CD14-positive monocyte (primary cell): Measurements from ENCODE around the gene EPS8L3. TPM values are rescaled to one million over a fixed set of nuclear protein-coding genes. Genes with fewer than 3 reads are reported as not detected.
A peak's percentile ranks its signal among the peaks of the same experiment; 100 is the strongest.

Experiments used
- DNase-seq, 3 donors: peaks; one replicate each; pipeline ENCODE4 v3.0.0-alpha.2; 2011 to 2022
- H2AFZ ChIP-seq: 2 replicates; pipeline ENCODE4 v1.6.0; 2012; ENCODE audit warnings: mild to moderate bottlenecking, low read depth, low read length, inconsistent platforms; ENCODE audit not compliant: insufficient read depth, poor library complexity, severe bottlenecking
- H3K27ac ChIP-seq, 2 donors: 1 replicate in 1 of 2; 2 replicates in 1 of 2; pipeline ENCODE4 v1.5.1; 2012 to 2013; ENCODE audit warnings: low read length in 2 of 2, control low read depth in 1 of 2, inconsistent platforms in 1 of 2, low read depth in 1 of 2, mild to moderate bottlenecking in 1 of 2
- H3K27me3 ChIP-seq, 2 donors: one replicate each; pipeline versions ENCODE4 v1.6.0 to v1.6.1; 2011 to 2013; ENCODE audit warnings: low read length in 2 of 2; ENCODE audit not compliant: control insufficient read depth in 2 of 2, insufficient read depth in 2 of 2
- H3K36me3 ChIP-seq, 2 donors: replicated peaks in 1 of 2; 1 replicate in 1 of 2; 2 replicates in 1 of 2; pipeline versions ENCODE4 v1.5.1 to v1.6.1; 2012 to 2013; ENCODE audit warnings: low read length in 2 of 2, control low read depth in 1 of 2, inconsistent platforms in 1 of 2, mild to moderate bottlenecking in 1 of 2; ENCODE audit not compliant: insufficient read depth in 2 of 2, control insufficient read depth in 1 of 2
- H3K4me1 ChIP-seq, 2 donors: 1 replicate in 1 of 2; 2 replicates in 1 of 2; pipeline versions ENCODE4 v1.5.1 to v1.6.1; 2012 to 2013; ENCODE audit warnings: low read length in 2 of 2, control low read depth in 1 of 2, inconsistent platforms in 1 of 2, mild to moderate bottlenecking in 1 of 2, moderate library complexity in 1 of 2; ENCODE audit not compliant: insufficient read depth in 2 of 2, control insufficient read depth in 1 of 2
- H3K4me2 ChIP-seq: replicated peaks from 2 replicates; pipeline ENCODE3; 2012; ENCODE audit warnings: low read length, moderate library complexity, mild to moderate bottlenecking; ENCODE audit not compliant: poor library complexity, severe bottlenecking; ENCODE audit errors: extremely low read depth
- H3K4me3 ChIP-seq, 3 experiments: fragments of 200-600 bp in 1 of 3; sonication (generic) in 1 of 3; replicated peaks in 1 of 3; 1 replicate in 2 of 3; 2 replicates in 1 of 3; pipeline ENCODE4 v1.5.1; 2011 to 2013; ENCODE audit warnings: low read length in 3 of 3, mild to moderate bottlenecking in 3 of 3, control low read depth in 2 of 3, low read depth in 2 of 3, inconsistent platforms in 1 of 3, moderate library complexity in 1 of 3
- H3K79me2 ChIP-seq: 2 replicates; pipeline ENCODE4 v1.6.0; 2012; ENCODE audit warnings: mild to moderate bottlenecking, control low read depth, inconsistent platforms, low read length, moderate library complexity; ENCODE audit not compliant: insufficient read depth
- H3K9ac ChIP-seq: 2 replicates; pipeline ENCODE4 v1.6.0; 2017; ENCODE audit warnings: low read length, mild to moderate bottlenecking; ENCODE audit not compliant: insufficient read depth, poor library complexity, severe bottlenecking
- H3K9me3 ChIP-seq, 2 donors: replicated peaks in 1 of 2; 1 replicate in 1 of 2; 2 replicates in 1 of 2; pipeline versions ENCODE4 v1.5.1 to v1.6.1; 2012 to 2013; ENCODE audit warnings: low read length in 2 of 2, control low read depth in 1 of 2; ENCODE audit not compliant: control insufficient read depth in 1 of 2, insufficient read depth in 1 of 2
- H4K20me1 ChIP-seq: 2 replicates; pipeline ENCODE4 v1.6.0; 2012; ENCODE audit warnings: mild to moderate bottlenecking, low read length, control low read depth, moderate library complexity; ENCODE audit not compliant: insufficient read depth
- H3K27ac Mint-ChIP-seq, 7 donors: one replicate each; pipeline ENCODE4 v1.8.0; 2020; ENCODE audit warnings: mild to moderate bottlenecking in 7 of 7, mixed read lengths in 7 of 7, moderate library complexity in 6 of 7, inconsistent platforms in 2 of 7
- H3K27me3 Mint-ChIP-seq, 3 donors: one replicate each; pipeline ENCODE4 v1.8.0; 2021 to 2022; ENCODE audit warnings: low read depth in 3 of 3, mild to moderate bottlenecking in 3 of 3, mixed read lengths in 3 of 3, moderate library complexity in 3 of 3, inconsistent platforms in 1 of 3
- H3K36me3 Mint-ChIP-seq, 2 donors: one replicate each; pipeline ENCODE4 v1.8.0; 2020; ENCODE audit warnings: mixed read lengths in 2 of 2, inconsistent platforms in 1 of 2, mild to moderate bottlenecking in 1 of 2
- H3K4me1 Mint-ChIP-seq: one replicate; pipeline ENCODE4 v1.8.0; 2020; ENCODE audit warnings: mild to moderate bottlenecking, mixed read lengths
- H3K4me3 Mint-ChIP-seq, 2 donors: one replicate each; pipeline ENCODE4 v1.8.0; 2020; ENCODE audit warnings: mild to moderate bottlenecking in 2 of 2, mixed read lengths in 2 of 2, moderate library complexity in 1 of 2
- H3K9me3 Mint-ChIP-seq, 7 donors: one replicate each; pipeline ENCODE4 v1.8.0; 2020 to 2022; ENCODE audit warnings: mixed read lengths in 7 of 7, mild to moderate bottlenecking in 6 of 7, moderate library complexity in 6 of 7, inconsistent platforms in 2 of 7
- CTCF ChIP-seq: fragments of 200-600 bp; IDR thresholded peaks from one replicate; pipeline ENCODE4 v1.8.0; 2022; ENCODE audit warnings: antibody characterized with exemption, mild to moderate bottlenecking
- WGBS: methylation state at CpG from one replicate; pipeline ENCODE4 v1.1.5; 2013; ENCODE audit warnings: missing lambda C conversion rate; ENCODE audit not compliant: insufficient coverage; 5-methylcytosine and 5-hydroxymethylcytosine counted together
- intact Hi-C, 2 donors: fragments of 100-400 bp; cut with micrococcal nuclease; formaldehyde crosslinking; loops; one replicate each; pipeline versions ENCODE4 v1.15.0 to v1.15.1; 2023
- polyA plus RNA-seq, 3 donors: library from polyadenylated mRNA; depleted of rRNA in 1 of 3; unstranded in 2 of 3; stranded (reverse) in 1 of 3; fragments of 300-500 nt in 2 of 3; fragments of >200 nt in 1 of 3; fragmentation: Illumina TruSeq in 2 of 3; gene quantifications; 1 replicate in 2 of 3; 2 replicates in 1 of 3; pipeline ENCODE4 v1.2.3, GENCODE V29; 2012 to 2021

EPS8L3 gene
- polyA plus RNA-seq, 3 donors = not detected

GRCh38 chr1:109789551-109790180 lies 25.9 kb upstream of the EPS8L3 start:
- Histone ChIP-seq H3K4me2 (no peak overlapping the region), H3K79me2 (no peaks in the 10 kb centered on the region), H3K9me3 (no peaks in the 10 kb centered on the region), H3K27me3 (no peaks in the 10 kb centered on the region), H4K20me1 (no peaks in the 10 kb centered on the region), H3K27ac (no peak overlapping the region), H3K4me1 (peaks cover 49 to 61% of the 10 kb centered on the region in 2 donors), H2AFZ (no peak overlapping the region), H3K9ac (no peak overlapping the region), H3K36me3 (no peaks in the 10 kb centered on the region), H3K4me3 (no peak overlapping the region)
- no peak for DNase-seq
- no peak overlapping the region for H3K4me3 Mint-ChIP-seq
- intact Hi-C loops = loop anchor here in 1 of 2 donors (5.0 kb wide), 1 partner anchor 38 kb away; no protein-coding TSS in a partner anchor
- WGBS = 80% methylated on average over 4 of the region's 9 CpGs
- H3K9me3 Mint-ChIP-seq = no peaks in the 10 kb centered on the region
- peaks cover 0 to 2% of the 10 kb centered on the region in 2 donors for H3K36me3 Mint-ChIP-seq
- peak overlapping the region in 4 of 7 donors; percentile 13 to 75 (median 72) for H3K27ac Mint-ChIP-seq
- H3K4me1 Mint-ChIP-seq = peaks cover 59% of the 10 kb centered on the region
- peaks cover 4 to 20% (median 14%) of the 10 kb centered on the region in 3 donors for H3K27me3 Mint-ChIP-seq
- TF ChIP-seq CTCF = no peak

GRCh38 chr1:109788695-109789521 lies 25.2 kb upstream of the EPS8L3 start:
- Histone ChIP-seq H3K4me2 (no peak overlapping the region), H3K36me3 (no peaks in the 10 kb centered on the region), H3K4me1 (peaks cover 49 to 58% of the 10 kb centered on the region in 2 donors), H2AFZ (no peak overlapping the region), H3K4me3 (no peak overlapping the region), H3K79me2 (no peaks in the 10 kb centered on the region), H3K27ac (no peak overlapping the region), H3K9me3 (no peaks in the 10 kb centered on the region), H3K27me3 (no peaks in the 10 kb centered on the region), H3K9ac (no peak overlapping the region), H4K20me1 (no peaks in the 10 kb centered on the region)
- peak; percentile 26 to 39 (median 31) for DNase-seq
- intact Hi-C loops = no loop called here
- peak; percentile 71 for TF ChIP-seq CTCF
- Mint-ChIP-seq H3K36me3 (peaks cover 0 to 2% of the 10 kb centered on the region in 2 donors), H3K4me1 (peaks cover 59% of the 10 kb centered on the region), H3K27ac (peak overlapping the region in 2 of 7 donors; percentile 43 to 75), H3K4me3 (no peak overlapping the region), H3K9me3 (no peaks in the 10 kb centered on the region), H3K27me3 (peaks cover 4 to 23% (median 14%) of the 10 kb centered on the region in 3 donors)
- 79% methylated on average over 9 of the region's 9 CpGs for WGBS
